ELR (cell line): ENCODE results near the gene SLC25A41.
"Not testable (repeated sequence)": the region's sequence is repeated elsewhere in the genome, so short reads cannot be mapped to it uniquely, and the experiment has no call there.

Source experiments
- DNase-seq: peaks from one replicate; pipeline ENCODE4 v3.0.0-alpha.2; 2015; ENCODE audit warnings: low read depth

SLC25A41 gene

DNA sequence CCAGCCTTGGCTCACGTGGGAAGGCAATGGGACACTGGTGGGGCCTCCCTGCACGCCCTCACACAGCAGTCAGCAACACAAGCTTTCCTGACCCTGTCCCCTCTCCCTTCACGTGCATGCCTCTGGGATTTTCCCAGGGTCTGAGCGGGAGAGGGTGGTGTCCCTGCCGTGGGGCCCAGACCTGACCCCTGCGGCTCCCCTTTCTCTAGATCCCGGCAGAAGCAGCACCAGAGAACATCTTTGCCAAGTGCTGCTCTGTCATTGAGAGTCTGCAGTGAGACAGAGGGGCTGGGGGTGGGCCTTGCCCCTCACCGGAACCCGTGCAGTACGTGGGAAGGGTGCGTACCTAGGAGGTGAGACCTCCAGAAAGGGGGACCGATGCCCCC, 21.5 kb downstream of the SLC25A41 start:
- DNase-seq: no peak

DNA sequence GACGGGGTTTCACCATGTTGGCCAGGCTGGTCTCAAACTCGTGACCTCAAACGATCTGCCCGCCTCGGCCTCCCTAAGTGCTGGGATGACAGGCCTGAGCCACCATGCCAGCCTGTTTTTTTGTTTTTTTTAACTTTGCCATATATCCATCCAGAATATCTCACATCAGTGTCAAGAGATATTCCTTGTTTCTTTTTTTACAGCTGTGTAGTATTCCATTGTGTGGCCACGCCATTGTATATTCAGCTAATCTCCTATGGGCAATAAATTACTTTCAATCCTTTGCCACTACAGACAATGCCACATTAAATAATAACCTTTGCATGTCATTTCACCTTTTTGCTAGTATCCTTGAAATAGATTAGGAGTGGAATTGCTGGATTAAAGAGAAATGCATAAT, 24.2 kb downstream of the SLC25A41 start:
- DNase-seq: no peak

DNA sequence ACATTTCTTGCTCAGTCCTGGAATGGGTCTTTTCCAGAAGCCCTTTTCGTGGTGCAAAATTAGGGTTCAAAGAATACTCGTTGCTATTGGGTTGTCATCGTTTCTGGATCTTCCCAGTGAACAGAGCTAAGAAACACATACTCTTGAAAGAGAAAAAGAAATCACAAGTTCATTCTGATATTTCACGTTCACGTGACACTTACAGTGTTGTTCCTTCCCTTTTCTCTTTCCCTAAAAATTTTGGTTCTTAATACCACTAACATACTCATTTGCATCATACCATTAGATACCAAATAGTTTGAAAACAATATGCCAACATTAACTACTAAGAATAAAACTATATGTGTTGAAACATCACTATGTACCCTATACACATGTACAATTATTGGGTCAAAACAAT, 27.2 kb downstream of the SLC25A41 start:
- no peak for DNase-seq

DNA sequence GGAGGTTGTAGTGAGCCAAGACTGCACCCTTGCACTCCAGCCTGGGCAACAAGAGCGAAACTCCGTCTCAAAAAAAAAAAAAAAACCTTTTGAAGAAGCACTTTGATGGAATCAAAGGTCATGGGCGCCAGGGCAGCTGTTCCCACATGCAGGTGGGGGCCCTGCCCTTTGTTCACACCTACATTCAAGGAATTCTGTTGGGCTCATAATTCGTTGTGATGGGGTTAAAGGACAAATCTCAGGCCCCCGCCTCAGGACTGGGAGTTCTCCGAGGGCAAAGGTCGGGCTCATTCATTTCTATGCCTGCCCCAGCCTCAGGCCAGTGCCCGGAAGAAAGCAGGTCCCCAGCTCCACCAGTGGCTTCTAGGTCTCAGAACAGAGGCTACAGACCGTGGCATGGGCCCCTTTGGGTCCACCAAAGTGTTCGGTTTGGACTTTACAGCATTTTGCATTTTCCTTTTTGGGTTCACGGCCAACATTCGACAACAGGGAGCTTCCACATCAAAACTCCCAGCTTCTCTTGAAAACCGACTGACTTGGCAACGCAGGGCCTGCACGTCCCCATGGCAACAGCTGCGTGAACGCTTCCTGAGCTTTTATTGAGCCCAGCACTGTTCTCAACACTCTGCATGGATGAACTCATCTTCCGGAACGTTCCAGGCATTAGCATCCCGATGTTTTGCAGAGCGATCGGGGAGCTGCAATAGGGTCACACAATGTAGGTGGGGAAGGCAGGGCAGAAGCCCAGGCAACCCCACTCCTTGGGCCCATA, 30.5 kb downstream of the SLC25A41 start:
- DNase-seq: peak; percentile 33

DNA sequence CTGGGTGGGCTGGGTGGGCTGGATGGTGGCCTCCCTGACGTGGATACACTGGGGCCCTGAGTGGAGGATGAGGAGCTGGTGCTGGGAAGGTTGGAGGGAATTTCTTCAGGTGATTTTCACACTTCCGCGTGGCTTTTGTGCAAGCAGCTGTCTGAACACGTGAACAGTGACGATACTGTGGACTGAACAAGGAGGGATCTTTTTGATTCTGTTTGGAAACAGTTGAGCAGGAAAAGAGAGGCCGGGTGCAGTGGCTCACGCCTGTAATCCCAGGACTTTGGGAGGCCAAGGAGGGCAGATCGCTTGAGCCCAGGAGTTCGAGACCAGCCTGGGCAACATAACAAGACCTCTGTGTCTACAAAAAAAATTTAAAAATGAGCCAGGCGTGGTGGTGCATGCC, 31.5 kb downstream of the SLC25A41 start:
- DNase-seq: no peak

DNA sequence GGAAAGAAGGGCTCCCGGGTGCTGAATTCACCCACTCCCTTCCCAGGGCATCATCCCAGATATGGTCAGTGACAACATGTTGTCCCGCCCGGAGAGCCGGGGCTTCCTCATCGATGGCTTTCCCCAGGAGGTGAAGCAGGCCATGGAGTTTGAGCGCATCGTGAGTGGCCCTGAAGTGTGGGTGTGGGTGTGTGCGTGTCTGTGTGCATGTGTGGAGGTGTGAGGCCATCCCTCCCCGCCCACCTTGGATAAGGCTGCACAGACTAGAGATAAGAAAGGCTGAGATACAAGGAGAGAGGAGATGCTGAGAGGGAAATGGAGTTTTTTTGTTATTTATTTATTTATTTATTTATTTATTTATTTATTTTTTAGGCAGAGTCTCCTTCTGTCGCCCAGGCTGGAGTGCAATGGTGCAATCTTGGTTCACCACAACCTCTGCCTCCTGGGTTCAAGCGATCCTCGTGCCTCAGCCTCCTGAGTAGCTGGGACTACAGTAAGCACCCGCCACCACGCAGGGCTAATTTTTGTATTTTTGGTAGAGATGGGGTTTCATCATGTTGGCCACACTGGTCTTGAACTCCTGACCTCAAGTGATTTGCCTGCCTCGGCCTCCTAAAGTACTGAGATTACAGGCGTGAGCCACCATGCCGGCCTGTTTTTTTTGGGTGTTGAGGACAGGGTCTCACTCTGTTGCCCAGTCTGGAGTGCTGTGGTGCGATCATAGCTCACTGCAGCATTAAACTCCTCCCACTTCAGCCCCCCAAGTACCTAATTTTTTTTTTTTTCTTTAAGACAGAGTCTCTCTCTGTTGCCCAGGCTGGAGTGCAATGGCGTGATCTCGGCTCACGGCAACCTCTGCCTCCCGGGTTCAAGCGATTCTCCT, 33.3 kb downstream of the SLC25A41 start:
- DNase-seq: not testable (repeated sequence)

DNA sequence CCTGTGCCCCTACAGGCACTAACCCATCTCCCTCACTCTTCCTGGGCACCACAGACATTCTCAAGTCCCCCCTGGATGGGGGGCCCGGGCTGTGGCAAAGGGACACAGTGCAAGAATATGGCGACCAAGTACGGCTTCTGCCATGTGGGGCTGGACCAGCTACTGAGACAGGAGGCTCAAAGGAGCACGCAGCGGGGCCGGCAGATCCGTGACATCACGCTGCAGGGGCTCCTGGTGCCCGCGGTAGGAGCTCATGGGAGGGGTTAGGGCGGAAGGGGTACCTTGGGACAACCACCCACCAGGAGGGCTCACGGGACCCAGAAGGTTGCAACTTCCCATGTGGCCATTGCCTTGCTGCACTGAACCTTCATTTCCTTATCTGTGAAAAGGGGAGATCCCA, 37.3 kb downstream of the SLC25A41 start:
- no peak for DNase-seq

DNA sequence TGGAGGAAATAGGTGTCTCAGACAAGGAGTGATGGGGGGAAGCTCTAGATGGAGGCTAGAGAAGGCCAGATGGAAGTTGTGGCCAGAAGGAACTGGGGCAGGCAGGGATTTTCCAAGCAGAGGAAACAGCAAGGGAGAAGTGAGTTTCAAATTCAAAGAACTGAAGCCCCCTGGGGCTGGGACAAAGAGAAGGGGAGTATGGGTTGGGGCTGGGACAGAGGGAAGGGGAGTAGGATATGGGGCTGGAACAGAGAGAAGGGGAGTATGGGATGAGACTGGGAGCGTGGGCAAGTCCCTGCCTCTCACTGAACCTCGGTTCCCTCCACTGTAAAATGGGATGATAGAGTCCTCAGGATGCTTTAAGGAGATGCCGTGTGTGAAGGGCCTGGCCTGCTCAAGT, 38.7 kb downstream of the SLC25A41 start:
- no peak for DNase-seq

DNA sequence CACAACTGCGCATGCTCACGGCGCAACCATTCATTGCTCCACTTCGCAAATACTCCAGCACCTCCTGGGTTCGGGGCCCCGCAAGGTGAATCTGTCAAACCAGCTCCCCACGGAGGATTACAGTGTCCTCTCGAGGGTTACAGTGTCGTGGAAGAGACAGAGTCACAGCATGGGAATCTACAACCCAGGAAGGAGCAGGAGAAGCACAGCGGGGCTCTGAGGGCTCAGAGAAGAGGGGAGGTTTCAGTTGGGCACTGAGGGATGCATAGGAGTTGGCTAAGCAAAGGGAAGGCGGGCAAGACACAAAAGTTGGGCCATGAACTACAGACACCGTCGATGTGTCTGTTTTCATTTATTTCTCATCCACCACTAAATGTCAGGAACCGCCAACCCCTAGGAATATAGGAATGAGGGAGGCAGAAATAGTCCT, 39.6 kb downstream of the SLC25A41 start:
- no peak for DNase-seq

DNA sequence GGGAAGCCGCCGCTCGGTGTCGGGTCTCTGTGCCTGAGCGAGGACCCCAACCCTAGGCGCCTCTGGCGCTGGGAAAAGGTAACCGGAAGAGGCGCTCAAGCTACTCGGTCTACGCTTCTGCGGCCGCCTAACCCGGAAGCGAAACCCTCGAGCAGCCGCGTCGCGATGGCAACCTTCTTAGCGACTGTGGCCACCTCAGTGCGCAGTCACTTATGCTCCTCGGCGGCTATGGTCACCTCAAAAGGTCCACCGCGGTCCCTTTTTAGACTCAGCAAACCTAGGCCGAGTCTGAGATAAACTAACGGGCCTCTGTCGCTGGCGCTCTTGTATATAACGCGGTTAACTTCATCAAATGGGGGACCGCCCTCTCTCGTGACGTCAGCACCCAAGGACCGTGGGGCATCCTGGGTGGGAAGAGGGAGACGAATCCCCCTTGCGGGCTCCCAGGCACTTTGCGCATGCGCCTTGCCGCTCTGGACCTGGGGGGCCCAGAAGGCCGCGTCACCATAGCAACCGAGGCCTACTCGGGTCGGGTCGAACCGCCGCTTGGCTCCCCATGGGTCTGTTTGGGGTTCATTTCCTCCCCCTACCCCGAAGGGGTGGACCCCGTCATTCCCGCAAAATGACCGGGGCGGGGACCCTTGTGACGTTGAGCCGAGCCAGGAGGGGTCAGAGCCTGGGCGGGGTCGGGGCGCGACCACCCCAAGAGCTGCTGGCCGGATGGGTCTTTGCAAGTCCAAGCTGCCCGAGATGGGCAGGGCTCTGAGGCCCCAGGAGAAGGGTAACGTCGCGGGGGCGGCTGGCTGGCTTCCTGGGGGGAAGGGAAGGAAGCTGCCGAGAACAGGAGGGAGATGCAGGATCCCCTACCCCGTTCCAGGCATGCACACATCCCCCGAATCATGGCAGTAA, 40.2 kb downstream of the SLC25A41 start, which contains the start of gene GTF2F1:
Gene GTF2F1 (minus strand): TSS at position 91 of the 909 bp plus-strand sequence. CDS start 169 bp downstream, outside the sequence.
- peak; percentile 97 for DNase-seq

DNA sequence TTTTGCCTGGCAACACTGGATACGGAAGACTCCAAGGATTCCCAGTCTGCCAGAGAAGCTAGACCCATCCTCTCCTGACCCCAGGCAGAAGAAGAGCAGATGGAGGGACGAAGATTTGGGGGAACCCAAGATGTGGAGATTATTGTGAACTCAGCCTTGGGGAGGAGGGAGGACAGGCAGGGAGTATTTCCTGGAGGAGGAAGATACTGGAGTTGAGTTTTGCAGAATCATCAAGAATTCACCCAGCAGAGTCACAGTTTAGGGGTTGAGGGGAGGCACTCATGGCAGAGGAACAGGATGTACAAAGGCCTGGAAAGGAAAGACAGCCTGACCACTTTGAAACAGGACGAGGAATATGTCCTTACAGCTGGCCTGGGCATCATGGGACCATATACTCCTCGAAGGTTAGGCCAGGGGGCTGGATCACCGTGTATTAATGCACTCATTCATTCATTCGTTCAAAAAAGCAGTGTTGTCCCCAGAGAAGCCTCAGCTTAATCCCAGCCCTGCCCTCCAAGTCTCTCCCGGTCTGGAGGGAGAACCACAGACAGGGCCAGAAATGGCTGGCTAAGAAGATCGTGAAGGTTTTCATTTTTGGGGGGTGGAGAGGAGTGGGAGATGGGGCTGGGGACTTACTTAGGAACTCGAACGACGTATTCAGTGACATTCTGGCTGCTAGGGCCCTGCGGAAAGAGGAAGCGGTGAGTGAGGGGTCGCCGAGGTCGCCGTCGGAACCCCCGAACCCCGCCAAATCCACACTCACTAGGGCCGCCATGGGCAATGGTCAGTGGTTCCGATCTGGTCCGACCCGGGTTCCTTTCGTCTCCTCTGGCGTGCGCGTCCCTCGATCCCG, 41.1 kb downstream of the SLC25A41 start:
- DNase-seq: peak; percentile 14

DNA sequence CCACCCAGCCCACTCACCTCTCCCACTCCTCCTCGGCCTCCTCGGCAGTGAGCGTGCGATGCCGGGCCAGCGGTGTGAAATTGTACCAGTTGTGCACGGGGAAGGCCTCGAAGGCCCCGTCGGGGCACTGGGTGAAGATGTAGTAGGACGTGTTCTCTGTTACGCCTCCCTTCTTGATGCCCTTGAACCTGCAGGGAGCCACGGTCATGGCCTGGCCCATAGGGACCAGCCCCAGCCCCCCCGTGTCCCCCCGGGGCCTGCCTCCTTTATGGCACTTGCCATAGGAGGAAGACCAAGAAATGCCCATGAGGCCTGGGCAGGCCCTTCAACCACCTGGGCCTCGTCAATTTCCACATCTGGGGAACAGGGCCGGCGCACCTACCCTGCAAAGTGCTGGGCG, 46.2 kb downstream of the SLC25A41 start:
- DNase-seq: no peak

DNA sequence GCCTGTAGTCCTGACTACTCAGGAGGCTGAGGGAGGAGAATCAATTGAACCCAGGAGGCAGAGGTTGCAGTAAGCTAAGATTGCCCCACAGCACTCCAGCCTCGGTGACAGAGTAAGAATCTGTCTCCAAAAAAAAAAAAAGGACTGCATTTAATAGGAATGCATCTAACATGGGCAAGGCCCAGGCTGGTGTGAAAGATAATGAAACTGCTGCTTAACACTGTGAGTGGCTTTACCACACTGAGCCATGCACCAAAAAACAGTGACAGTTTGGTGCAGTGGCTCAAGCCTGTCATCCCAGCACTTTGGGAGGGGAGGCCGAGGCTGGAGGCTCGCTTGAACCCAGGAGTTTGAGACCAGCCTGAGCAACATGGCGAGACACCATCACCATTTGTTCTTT, 49.2 kb downstream of the SLC25A41 start:
- no peak for DNase-seq

DNA sequence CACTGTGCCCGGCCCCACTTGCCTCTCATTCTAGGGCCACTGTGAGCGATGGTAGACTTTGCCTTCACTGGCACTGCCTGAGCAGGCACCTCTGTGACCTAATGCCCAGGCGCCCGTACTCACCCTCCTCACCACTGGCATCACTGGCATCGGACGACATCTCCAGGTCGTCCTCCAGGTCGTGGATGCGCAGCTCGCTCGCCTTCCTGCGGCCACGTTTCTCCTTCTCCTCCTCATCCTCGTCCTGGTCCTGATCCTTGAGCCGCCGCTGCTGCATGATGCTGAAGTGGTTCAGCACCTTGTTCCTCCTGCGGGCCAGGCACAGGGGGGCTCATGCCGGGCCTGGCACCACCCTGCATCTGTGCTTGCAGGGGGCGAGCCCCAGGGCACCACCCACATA, 50.4 kb downstream of the SLC25A41 start:
- no peak for DNase-seq

DNA sequence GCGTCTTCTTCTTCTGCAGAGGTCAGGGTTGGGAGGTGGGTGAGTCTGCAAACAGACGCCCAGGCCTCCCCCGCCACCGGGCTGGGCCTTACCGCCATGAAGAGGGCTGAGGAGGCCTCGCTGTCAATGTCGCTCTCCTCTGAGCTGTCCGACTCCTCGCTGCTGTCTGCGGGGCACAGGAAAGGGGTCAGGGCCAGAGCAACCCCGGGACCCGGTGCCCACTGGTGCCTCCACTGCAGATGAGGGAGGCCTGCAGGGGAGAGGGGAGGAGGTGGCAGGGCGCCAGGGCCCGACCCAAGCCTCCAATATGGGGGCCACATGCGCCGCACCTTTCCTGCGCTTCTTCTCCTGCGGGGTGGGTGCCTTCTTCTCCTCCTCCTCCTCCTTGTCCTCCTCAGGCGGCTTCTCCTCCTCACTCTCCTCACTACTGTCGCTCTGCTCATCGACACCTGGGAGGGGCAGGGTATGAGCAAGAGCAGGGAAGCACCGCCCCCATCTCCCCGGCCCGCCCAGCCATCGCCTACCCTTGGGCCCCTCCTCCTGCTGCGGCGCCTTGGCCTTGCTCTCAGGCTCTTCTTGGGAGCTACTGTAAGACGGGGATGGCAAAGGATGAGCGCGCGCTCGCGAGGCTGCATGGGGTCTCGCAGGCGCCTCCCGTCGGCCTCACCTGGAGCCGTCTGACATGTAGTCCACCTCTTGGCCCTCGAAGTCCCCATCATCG, 52.4 kb downstream of the SLC25A41 start:
- DNase-seq: no peak

DNA sequence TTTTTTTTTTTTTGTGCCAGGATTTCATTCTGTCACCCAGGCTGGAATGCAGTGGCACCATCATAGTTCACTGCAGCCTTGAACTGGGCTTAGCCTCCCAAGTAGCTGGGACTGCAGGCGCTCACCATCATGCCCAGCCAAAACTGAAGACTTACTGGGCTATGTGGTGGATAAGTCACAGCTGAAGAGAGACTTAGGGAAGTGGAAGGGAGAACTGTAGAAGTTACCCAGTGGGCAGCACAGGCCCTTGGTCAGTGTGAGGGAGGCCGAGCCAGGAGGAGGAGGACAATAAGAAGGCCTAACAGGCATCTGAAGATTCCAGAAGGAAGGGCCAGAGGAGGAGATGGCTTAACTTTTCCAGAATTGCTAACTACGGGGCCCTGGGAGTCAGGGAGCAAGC, 53.8 kb downstream of the SLC25A41 start:
- no peak for DNase-seq

DNA sequence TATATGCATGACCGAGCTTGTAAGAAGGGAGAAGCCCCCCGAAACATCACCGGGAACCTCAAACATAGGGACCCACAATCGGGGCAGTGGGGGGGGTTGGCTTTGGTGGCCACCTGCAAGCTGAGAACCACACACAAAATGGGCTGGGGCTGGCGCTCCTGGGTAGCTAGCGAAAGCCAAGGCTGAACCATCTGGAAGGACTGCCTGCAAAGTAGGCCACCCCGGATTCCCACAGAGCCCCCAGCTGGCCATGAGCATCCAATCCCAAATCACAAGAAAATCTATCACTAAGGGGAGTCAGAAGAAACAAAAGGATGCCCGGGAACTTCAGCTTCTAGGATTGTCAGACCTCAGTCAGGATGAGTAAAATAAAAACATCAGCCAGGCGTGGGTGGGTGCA, 55.1 kb downstream of the SLC25A41 start:
- no peak for DNase-seq

DNA sequence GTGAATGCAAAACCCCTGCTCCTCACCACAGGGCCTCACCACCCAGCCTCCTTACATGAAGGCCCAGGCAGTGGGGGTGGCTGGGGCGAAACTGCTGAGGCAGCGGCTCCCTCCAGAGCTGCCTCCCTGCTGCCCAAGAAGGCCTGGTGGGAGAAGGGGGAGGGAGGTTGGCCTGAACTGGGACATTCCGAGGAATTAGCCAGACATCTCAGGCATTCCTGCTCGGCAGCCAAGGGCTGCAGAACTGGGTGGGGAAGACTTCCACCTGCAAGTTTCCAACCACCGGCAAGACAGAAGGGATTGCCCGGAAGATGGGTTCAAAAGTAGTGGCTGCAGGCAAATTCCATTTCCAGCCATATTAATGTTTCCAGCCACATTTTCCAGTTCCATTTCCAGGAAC, 55.5 kb downstream of the SLC25A41 start:
- no peak for DNase-seq

DNA sequence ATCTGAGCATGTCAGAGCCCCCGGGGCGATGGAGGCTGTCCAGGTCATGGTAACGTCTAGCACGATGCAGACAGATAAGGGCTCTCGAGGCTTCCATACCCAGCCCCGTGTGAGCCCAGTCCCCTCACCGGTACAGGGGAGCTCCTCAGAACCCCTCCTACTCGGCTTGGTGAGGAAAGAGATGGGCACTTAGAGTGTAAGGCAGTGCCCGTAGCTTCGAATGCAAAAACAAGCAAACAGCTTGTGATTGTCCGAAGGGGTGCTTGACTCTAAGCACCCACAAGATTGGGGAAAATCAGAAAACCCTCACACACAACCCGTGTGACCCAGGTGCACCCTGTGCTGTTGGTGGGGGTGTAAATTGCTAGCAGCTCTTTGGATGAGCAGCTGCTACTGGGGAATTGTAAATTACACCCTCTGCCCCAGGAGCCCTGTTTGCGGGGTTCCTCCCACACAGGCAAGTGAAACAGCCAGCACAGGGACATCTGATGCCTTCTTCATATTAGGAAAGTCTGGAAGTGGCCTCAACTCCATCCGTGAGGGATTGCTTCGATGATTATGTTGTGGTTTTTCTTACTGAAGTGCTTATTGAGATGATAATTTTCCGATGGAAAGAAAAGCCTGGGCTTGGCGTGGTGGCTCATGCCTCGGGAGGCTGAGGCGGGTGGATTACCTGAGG, 56.9 kb downstream of the SLC25A41 start:
- no peak for DNase-seq
